ENCODE measurements around the gene PRELID3B.

The PRELID3B gene

GRCh38 chr20:58992911-58993310, 49.7 kb downstream of the PRELID3B start:
- no peak for DNase-seq

GRCh38 chr20:58991715-58992114, 50.9 kb downstream of the PRELID3B start:
- DNase-seq: no peak

- no peak for DNase-seq
Measured at GRCh38 chr20:58990651-58991445, 51.7 kb downstream of the PRELID3B start.

DNA sequence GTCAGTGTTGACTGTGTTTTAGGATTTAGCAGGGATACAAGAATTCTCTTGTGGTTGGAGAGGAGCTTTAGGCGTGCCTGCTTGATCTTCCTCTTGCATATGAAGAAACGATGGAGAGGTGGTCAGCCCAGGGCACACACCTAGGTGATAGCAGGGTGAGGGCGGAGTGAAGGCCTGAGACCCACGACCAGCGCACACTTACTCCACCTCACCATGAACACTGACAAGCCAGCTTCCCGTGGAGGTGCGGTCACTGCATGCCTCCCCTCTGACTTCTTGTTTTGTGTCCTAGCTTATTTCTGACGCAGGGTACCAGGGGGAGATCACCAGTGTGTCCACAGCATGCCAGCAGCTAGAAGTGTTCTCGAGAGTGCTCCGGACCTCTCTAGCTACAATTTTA, 53.4 kb downstream of the PRELID3B start:
- no peak for DNase-seq

DNA sequence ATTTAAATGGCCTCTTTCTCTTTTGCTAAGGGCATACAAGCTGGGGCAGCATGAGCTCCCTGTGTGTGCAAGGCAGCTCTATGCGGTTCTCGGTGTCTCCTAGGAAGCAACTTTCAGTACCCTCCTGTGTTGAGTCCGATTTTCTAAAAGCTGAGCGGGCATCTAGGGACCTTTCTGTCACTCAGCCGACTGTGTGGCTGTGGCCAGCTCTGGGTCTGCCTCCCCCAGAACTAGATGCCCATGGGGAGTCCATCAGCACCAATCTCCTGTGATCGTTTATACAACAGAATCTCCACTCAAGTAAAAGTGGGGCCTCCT, 54.1 kb downstream of the PRELID3B start:
- DNase-seq: no peak

GRCh38 chr20:58987790-58988564, 54.6 kb downstream of the PRELID3B start:
- DNase-seq: no peak

DNA sequence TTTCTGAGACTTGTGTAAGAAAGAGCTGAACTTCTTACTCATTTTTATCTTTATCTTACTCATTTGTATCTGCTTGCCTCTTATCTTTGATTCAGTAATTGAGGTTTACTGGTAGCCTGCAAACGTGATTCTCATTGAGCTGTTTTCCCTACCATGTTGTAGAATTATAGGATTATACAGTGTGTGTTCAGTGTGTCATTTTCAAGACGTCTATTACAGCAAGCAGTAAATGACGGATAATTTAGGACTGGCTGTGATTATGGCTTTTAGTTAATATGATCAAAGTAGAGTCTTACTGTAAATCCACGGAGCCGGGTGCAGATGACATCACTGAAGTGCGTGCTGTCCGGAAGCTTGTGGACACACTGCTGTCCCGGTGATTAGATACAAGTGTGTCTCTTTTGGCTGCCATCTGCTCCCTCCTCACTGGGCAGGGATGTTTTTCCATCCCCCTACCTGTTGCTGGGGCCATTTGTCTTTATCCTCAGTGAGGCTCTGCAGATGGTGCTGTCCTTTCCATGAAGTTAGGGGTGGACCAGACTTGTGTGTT, 55.5 kb downstream of the PRELID3B start:
- DNase-seq: no peak

DNA sequence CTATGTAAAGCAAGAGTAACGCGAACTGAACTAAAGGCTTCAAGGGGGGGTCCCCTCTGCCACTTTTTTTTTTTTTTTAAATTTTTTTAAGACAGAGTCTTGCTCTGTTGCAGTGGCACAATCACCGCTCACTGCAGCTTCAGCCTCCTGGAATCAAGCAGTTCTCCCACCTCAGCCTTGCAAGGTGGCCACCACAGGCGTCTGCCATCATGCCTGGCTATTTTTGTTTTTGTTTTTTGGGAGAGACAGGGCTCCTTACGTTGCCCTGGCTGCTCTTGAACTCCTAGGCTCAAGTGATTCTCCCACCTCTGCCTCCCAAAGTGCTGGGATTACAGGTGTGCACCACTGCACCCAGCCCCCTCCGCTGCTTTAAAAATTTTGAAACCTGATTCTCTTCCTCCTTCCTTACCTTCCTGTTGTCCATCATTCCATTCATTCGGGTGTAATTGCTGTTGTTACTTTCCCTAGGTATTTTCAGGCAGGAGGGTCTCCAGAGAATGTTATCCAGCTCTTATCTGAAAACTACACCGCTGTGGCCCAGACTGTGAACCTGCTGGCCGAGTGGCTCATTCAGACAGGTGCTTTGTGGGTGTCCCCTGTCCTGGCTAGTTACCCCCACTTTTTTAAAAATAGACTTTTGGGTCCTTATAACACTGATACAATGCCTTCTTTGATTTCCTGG, 56.2 kb downstream of the PRELID3B start:
- no peak for DNase-seq

DNA sequence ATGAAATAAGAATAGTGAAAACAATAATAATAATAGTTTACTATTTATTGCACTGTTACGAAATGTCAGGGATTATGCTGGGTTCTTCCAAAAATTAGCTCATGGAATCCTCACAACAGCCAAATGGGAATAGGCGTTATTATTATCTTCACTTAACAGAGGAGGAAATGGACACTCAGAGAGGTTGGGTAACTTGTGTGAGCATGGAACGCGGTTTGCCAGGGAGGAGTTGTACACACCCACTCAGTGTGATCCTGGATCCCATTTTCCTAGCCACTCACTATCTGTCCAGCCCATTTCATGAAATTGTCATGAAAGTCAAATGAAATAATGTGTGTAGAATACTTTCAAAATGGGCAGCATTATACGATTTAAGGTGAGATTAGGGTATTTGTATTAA, 56.9 kb downstream of the PRELID3B start:
- no peak for DNase-seq

- no peak for DNase-seq
Measured at GRCh38 chr20:58984691-58985090, 57.9 kb downstream of the PRELID3B start.
